LoVo (cell line): ENCODE data around the gene NPTXR.
A peak's percentile ranks its signal among the peaks of the same experiment; 100 is the strongest.

Source experiments
- DNase-seq: peaks from one replicate; pipeline ENCODE4 v3.0.0-alpha.2; 2016; ENCODE audit warnings: low spot score

Gene NPTXR

DNA sequence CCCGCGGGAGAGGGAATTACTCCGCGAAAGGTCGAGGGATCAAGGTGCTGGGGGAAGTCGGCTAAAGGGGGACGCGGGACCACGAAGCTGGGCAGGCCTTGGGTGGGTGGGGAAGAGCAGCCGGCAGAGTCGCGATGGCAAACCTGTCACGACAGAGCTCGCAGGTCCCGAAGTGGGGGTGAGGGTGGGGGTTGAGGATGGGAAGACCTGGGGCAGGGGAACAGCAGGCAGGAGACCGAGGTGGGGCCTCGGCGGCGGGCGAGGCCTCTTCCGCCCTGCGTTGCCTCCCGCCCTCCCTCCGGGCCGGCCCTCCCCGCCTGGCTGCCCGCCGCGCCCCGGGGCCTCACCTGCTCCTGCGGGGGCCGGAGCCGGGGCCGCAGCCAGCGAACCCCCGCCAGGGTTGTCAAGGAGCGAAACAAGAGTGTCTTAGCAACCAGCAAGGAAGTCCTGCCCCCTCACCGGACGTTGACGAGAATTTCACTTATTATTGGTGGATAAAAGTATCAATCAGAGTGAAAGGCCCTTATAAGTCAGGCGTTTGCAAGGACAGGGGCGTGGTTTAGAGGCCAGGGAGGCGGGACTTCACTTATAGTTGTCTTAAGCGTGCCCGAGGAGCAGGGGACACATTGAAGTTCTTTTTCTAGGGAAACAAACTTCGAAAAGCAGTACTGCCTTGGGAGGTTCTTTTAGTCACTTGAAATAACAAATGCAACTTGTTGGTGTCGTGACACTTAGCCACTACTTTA lies 49.9 kb downstream of the NPTXR start, which contains the start of gene DNAL4:
Gene DNAL4, minus strand, starts transcription at position 423 of the 746 bp plus-strand sequence. CDS start 11,412 bp downstream, outside the sequence.
- peak; percentile 95 for DNase-seq

DNA sequence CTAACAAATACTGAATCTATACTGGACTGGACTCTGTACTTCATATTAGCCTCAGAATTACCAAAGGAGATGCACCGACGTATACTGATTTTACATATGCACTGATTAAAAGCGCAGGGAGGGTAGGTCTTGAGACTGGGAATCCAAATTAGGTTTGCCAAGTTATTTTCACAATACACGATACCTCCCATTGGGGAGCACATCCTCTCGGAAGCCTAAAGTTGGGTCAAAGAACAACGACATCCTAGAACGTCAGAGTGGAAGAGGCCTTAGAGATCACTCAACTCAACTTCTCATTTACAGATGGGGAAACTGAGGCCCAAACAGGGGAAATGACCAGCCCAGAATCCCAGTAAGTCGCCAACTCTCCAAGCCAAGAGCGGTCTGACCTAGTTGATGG lies 50.5 kb downstream of the NPTXR start:
- no peak for DNase-seq

DNA sequence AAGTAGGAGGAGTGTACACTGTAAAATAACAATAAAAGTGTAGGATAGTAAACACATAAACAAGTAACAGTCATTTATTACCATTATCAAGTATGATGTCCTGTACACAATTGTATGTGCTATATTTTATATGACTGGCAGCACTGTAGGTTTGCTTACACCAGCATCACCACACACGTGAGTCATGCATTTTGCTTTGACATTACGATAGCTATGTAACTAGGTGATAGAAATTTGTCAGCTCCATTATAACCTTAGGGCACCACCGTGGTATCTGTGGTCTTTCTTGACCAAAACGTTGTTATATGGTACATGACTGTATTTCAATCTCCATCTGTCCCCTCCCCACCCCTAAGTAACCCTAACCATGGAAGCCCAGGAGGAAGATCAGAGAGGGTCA lies 51.0 kb downstream of the NPTXR start:
- no peak for DNase-seq

DNA sequence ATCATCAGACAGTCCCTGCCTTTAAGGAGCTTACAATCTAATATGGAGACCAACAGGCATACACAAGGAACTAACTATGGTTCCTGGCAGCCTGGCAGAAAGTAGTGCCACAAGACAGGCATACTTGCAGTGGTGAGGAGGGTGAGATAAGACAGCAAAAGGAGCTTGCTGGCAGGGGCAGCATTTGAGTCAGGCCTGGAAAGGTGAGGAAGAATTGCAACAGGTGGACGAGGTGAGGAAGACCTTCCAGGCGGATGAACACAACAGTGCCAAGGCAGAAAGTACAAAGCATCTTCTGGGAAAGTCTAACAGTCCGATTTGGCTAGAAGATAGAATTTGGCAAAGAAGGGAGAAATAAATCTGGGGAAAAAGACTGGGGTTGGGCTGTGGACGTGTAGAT lies 54.2 kb downstream of the NPTXR start:
- no peak for DNase-seq

DNA sequence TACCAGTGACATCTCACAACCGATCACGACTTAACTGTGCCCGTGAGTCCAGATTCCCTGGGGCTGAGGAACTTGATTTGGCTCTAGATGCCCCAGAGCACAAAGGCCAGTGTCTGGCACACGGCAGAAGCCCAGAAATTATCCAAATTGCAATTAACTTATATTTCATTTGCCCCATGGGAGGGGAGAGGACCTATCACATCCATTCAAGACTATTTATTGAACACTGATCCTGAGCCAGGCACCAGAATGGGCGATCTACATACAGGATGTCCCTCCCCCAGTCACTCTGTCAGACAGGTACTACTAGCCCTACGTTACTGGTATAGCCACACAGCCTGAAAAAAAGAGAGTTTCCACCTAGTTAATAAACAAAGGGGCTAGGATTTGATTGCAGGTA lies 55.0 kb downstream of the NPTXR start:
- DNase-seq: no peak

DNA sequence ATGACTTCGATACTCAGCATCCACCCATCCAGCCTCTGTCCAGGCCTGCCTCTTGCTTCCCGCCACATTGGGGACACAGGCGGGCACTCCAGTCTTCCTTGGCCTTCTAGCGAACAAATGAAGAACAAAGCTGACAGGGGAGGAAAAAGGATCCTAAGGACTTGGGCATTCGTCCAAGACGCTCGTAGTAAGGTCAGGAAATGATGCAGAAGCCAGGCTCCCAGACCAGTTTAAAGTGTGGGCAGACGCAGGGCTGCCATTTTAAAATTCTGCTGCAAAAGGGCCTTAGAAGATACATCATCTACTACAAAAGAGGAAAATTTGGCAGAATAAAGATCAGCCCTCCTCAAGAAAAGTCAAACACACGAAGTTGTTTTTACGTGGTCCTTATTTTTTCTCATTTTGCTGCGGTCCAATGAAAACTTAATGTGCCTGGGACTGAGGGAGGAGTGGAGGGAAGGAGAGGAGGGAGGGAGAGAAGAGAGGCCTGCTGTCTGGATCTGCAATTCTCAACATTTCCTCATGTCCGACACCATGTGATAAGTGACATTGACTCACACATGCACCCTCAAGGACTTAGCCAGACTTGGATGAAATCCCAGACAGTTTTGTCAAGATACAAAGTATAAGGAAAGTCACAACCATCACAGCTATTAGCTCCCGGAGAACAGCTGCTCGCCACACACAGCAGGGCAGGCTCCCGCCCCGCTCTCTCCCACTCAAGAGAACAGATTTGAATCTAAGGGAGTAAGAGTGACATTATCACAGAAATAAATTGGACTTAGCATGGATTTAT lies 55.6 kb downstream of the NPTXR start:
- DNase-seq: no peak

DNA sequence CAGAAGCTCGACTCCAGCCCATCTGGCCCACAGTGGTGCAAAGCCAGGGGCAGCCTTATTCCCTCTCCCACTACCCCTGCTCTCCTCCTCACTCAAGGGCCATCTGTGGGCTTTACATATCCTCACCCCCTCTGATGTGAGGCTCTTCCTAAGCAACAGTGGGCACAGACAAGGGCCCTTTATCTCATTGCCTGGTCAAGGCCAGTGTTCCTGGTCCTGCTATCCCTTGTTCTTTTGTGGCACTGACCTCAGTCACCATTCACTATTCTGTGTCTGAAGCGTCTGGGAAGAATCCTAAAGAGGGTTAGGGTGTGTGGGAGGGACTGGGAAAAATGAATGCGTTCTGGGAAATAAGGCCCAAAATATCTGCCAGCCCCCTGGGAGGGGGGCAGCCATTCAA lies 57.2 kb downstream of the NPTXR start:
- DNase-seq: no peak

DNA sequence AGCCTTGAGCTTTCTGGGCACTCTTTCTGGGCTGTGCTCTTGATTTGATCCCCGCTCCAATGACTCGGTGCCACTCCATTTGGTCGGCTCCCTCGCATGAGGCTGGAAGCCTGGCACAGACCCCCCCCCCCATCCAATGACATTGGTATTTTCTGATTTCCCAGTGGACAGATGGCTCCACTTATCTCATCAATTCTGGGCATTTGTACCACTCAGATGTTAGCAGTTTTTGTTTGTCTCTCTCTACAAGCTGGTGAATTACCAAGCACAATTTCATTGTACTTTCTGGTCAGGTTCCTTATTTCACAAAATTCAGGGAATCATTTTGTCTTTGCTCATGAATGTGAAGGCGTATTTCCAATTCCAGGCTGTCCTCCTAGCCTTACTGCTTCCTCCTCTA lies 59.0 kb downstream of the NPTXR start:
- DNase-seq: no peak

DNA sequence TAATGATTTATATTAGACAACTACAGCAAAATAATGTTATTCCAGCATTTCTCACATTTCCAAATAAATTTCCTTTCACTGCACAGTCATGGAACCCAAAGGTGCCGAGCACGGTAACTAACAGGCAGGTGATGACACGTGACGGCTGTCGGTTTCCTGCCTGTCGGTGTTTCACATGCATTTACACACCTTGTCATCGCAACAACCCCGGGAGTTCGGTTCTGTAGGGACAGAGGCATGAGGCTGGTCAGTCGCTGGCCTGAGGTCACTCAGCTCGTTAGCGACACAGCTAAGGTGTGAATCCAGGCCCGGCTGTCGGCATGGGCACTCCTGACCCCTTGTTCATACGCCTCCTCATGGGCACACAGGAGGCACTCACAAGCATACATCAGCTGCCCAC lies 59.8 kb downstream of the NPTXR start:
- no peak for DNase-seq

DNA sequence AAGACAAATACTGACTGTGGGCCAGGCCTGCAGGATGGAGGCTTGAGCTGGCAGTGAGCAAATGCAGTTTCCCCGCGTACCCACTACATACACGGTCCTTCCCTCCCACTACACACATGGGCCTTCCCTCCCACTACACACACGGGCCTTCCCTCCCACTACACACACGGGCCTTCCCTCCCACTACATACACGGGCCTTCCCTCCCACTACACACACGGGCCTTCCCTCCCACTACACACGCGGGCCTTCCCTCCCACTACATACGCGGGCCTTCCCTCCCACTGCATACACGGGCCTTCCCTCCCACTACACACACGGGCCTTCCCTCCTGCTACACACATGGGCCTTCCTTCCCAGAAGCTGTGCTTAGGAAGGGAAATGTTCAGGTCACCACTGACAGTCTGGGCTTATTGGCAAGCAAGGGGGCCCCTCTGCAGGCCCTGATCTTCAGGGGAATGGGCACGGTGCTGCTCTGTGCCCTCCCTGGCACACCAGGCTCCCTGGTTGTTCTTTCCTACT lies 60.7 kb downstream of the NPTXR start:
- no peak for DNase-seq

DNA sequence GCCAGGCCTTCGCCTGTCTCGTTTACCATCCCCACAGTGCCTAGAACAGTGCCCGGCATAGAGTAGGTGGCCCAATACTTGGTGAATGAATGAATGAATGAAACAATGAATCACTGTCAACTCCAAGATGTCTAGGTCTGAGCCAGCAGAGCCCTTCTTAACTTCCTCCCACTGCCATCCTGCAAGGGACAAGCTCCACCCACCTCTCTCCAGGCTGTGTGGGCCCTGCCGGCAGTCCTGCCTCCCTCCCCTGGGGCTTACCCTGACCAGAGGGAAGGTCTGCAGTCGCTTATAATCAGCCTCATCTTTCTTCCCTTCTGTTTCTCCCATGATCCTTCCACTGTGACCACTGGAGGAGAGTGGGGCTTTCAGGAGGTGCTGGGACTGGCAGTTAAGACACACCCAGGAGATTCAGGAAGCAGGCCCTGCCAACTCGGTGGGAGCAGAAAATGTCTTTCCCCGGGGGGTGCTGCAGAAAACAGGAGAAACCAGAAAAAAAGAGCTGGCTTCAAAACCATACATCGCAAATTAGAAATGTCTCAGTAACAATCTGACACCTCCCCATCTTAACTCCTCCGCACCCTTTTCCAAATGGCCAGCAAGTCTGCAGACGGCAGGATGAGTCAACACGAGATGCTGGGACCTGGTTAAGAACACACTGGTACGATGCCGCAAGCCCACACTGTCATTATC lies 61.3 kb downstream of the NPTXR start:
- DNase-seq: no peak

DNA sequence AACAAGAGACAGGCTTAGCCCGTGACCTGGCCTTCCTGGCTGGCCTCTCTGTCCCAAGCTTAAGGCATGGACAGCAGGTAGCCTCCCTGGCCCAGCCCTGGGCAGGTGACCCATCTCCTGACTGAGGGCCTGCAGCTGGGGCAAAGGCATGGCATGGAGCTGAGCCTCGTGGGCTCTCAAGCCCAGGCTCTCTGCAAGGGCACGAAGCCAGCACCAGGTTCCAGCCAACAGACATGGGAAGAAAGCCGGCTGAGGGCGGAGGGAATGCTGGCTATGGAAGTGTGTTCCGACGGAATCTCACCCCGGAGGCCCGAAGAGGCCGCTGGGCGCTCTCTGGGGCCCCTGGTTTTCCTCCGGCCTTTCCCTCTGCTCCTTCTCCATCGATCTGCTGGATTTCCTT lies 62.8 kb downstream of the NPTXR start:
- no peak for DNase-seq

DNA sequence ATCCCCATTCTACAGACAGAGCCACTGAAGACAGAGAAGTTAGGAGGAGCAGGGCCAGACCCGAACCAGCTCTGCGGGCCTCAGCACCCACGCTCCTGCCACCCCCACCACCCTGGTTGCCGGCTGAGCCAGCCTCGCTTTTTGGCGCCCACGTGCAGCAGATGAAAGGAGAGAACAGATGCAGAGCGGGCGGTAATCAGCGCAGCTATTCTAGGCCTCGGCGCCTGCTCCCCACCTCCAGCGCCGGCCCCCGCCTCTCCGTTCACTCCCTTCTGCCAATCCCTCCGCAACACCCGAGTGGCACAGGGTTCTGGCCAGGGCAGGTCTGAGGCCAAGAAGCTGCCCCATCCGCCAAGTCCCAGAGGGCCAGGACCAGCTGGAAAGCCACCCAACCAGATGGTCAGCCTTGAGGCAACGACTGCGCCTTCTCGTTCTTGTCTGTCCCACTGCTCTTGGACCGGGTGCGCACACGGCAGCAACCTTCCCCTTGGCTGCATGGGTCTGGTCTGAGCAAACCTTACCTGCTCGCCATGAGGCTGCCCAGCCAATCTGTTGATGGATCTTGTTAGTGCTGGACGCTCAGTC lies 66.6 kb downstream of the NPTXR start:
- no peak for DNase-seq

DNA sequence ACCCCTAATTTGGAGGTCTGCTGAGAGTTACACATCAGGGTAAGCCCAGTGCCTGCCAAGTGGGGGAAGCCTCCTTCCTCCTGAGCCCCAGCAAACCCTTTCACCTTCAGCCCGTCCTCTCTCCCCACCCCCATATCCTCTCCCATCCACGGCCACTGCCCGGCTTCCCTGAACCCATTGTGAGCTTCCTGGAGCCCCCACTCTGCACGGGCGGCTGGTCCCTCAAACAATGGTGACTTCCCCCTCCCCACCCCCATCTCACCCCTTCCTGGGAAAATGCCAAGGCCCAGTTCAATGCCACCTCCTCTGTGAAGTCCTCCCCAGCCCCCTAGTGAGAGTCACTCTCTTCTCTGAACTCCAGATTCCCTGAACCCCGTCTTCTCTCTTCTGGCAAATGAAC lies 67.7 kb downstream of the NPTXR start:
- DNase-seq: no peak

DNA sequence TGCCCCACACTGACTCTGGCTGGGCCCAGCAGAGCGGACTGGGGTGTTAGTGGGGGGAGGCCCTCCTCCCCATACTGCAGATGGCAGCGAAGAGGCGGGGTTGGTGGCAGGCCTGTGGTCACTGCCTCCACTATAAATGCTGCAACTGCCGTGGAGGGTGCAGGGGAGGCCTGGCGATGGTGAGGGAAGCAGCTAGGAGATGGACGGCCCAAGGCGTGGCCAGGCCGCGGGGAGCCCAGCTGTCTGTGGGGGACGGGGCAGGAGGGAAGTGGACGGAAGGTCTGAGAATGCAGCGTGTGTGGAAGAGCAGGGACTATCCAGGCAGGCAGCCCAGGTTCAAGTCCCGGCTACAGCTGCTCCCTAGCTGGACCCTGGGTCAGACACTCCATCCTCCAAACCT lies 68.2 kb downstream of the NPTXR start:
- no peak for DNase-seq

DNA sequence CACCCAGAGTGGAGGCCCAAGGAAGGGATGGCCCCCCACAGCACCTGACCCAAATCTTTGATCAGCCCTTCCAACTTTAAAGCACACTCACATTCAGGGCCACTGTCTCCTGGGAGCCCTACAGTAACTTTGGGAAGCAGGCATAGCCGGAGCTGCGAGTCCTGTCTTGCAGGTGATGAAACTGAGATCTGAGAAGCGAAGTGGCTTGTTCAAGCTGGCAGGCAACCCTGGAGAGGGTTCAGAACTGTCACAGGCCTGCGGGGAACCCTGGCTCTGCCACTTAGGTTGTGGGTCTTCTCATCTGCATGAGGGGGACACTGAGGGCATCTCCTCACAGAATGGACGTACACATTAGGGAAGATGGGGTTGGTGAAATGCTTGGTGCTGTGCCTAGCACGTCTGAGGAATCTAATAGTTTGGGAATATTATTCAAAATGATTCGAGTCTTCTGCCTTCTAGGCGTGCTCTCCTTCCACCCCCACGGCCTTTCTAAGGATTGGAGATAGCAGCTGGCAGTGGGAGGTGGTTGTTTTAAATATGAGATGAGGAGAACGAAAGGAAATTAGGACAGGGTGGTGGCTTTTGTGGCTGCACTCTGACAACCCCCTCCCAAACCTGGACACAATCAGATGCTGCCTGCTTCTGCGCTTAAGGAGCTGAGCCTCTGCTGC lies 69.2 kb downstream of the NPTXR start:
- DNase-seq: no peak

DNA sequence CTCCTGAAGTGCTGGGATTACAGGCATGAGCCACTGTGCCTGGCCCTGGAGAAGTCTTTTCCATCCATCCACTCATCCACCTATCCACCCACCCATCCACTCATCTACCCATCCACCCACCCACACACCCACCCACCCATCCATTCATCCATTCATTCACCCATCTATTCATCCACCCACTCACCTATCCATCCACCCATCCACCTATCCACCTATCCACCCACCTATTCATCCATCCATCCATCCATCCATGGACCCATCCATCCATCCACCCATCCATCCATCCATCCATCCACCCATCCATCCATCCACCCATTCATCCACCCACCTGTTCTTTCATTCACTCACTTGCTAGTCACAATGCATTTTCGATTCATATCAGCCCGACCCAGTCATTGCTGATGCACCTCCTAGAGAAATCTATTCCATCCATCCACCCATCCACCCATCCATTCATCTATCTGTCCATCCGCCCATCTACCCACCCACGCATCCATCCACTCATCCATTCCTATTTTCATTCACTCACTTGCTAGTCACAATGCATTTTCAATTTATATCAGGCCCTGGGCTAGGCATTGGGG lies 70.4 kb downstream of the NPTXR start:
- no peak for DNase-seq

DNA sequence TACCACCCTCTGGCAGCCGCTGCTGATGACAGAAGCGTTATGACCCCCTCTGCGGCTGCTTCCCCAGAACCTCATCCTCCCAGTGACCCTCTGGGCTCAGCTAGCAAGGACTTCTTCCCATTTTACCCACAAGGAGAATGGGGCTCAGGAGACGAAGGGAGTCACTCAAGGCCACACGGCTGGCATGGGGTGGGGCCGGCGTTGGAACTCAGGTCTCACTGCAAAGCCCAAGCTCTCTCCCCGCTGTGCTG lies 71.3 kb downstream of the NPTXR start:
- no peak for DNase-seq

DNA sequence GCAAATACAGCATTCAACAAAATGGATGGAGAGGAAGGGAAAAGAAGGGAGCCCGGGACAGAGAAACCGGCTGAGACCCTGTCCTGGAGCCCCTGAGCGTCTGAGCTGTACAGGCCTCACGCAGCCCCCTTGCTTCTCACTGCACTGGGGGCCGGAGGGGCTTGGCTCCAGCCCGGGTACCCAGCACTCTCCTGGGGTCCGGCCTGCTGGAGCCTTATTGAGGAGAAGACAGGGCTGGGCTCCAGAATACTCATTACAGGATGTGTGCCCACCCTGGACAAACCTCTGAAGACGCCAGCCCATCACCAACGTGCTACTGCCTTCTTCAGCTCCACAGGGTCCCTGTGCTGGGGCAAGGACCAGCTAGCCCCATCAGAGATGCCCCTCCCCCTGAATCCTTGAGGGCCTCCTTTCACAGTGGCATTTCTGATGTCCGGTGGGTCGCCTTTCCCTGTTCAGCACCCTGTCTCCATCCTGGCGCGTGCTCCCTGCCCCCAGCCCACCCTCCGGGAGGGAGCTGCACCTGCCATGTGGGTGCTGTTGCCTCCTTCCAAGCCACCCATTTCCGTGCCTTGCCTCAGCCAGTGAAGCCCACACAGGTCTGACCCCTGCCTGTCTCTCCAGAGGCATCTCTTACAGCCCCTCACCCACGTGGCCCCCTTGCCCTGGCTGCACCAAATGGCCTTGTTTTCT lies 73.4 kb downstream of the NPTXR start:
- no peak for DNase-seq
